GM18505 (cell line): ENCODE data around the gene CCNT1.

ENCODE experiments used
- ATAC-seq: cut with Tn5 transposase; IDR thresholded peaks from one replicate; pipeline ENCODE4 v1.9.1; 2021; ENCODE audit not compliant: unreplicated experiment
- POLR2A ChIP-seq: IDR thresholded peaks from 4 replicates; pipeline ENCODE4 v1.6.1; 2011; ENCODE audit warnings: borderline replicate concordance; ENCODE audit not compliant: insufficient read depth, insufficient read length; ENCODE audit errors: extremely low read depth

CCNT1 gene

GRCh38 chr12:48640854-48641253 is 75.7 kb downstream of the CCNT1 start:
- TF ChIP-seq POLR2A, result no peak
- no peak for ATAC-seq

DNA sequence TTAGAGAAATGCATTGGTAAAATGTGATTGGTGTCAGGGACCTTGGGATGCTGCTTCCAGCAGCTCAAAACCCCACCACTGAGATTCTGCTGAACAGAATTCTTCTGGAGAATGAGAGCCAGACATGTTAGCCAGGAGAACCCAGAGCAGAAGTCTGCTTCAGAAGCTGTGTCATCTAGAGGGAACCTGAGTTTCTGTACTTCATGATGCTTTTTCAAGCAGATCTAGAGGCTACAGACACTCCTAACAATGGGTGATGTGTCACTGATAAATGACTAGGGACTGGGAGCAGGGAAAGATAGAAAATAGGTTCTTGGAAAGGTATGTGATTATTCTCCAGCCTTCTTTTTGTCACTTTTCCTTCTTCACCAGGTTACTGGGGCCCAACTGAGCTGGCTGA is 76.1 kb downstream of the CCNT1 start:
- no peak for ATAC-seq

More for the DNA sequence above, 76.1 kb downstream of the CCNT1 start:
- TF ChIP-seq POLR2A, result no peak
